IMR-90 (cell line): Measurements from ENCODE around the gene PITRM1. TPM values are rescaled to one million over a fixed set of nuclear protein-coding genes. Genes with fewer than 3 reads are reported as not detected.
A peak's percentile ranks its signal among the peaks of the same experiment; 100 is the strongest.

Source experiments
- ATAC-seq: fragments of 200-7000 bp; cut with Tn5 transposase; 2 replicates; pipeline ENCODE4 v1.9.1; 2020; ENCODE audit warnings: low read depth, mild to moderate bottlenecking, moderate library complexity
- BruUV-seq: library from RNA; stranded (reverse); fragments of 400-500 nt; replicated peaks from 2 replicates; lab custom pipeline; 2021; lab: Mats Ljungman, UMichigan
- CTCF ChIA-PET: fragments of 300-600 bp; formaldehyde crosslinking; extraction: SDS; loops from one replicate; lab custom pipeline; 2021; ENCODE audit warnings: antibody characterized with exemption; lab: Yijun Ruan, JAX
- POLR2A ChIA-PET: fragments of 300-600 bp; sonication (Branson Sonifier 250); formaldehyde crosslinking; loops from one replicate; lab custom pipeline; 2022; ENCODE audit warnings: antibody characterized with exemption; ENCODE audit not compliant: unreplicated experiment; lab: Charles Lee
- DNase-seq: peaks from one replicate; pipeline ENCODE4 v3.0.0; 2013
- H2AFZ ChIP-seq: replicated peaks from 2 replicates; pipeline ENCODE3; 2013; ENCODE audit warnings: low read length, mild to moderate bottlenecking; ENCODE audit not compliant: poor library complexity
- H2AK5ac ChIP-seq: 2 replicates; pipeline ENCODE4 v1.6.1; 2013; ENCODE audit warnings: low read depth, low read length, inconsistent platforms
- H2AK9ac ChIP-seq: replicated peaks from 2 replicates; pipeline ENCODE3; 2013; ENCODE audit warnings: mild to moderate bottlenecking, low read depth, low read length, moderate library complexity; ENCODE audit not compliant: poor library complexity
- H2BK120ac ChIP-seq: 2 replicates; pipeline ENCODE4 v1.6.1; 2013; ENCODE audit warnings: low read depth, low read length, inconsistent platforms
- H2BK15ac ChIP-seq: 3 replicates; pipeline ENCODE4 v1.6.1; 2013; ENCODE audit warnings: low read depth, low read length, inconsistent platforms
- H2BK20ac ChIP-seq: 2 replicates; pipeline ENCODE4 v1.6.1; 2013; ENCODE audit warnings: low read depth, mild to moderate bottlenecking, inconsistent platforms, low read length, moderate library complexity
- H2BK5ac ChIP-seq: 2 replicates; pipeline ENCODE4 v1.6.1; 2013; ENCODE audit warnings: mild to moderate bottlenecking, low read depth, low read length, inconsistent platforms; ENCODE audit not compliant: poor library complexity, severe bottlenecking
- H3K14ac ChIP-seq: replicated peaks from 2 replicates; pipeline ENCODE4 v1.6.1; 2013; ENCODE audit warnings: low read depth, low read length, inconsistent platforms
- H3K18ac ChIP-seq: 2 replicates; pipeline ENCODE4 v1.6.1; 2013; ENCODE audit warnings: low read depth, low read length, control low read depth
- H3K23ac ChIP-seq: 2 replicates; pipeline ENCODE4 v1.6.1; 2013; ENCODE audit warnings: low read depth, low read length, inconsistent platforms
- H3K27ac ChIP-seq: 2 replicates; pipeline ENCODE4 v1.5.1; 2013; ENCODE audit warnings: mild to moderate bottlenecking, control low read depth, low read length; ENCODE audit not compliant: insufficient read depth
- H3K27me3 ChIP-seq: 2 replicates; pipeline ENCODE4 v1.6.1; 2013; ENCODE audit warnings: low read length; ENCODE audit not compliant: control insufficient read depth, insufficient read depth
- H3K36me3 ChIP-seq: 2 replicates; pipeline ENCODE4 v1.6.1; 2013; ENCODE audit warnings: low read length, mixed read lengths; ENCODE audit not compliant: control insufficient read depth, insufficient read depth
- H3K4ac ChIP-seq: 2 replicates; pipeline ENCODE4 v1.6.1; 2013; ENCODE audit warnings: low read depth, low read length, inconsistent platforms
- H3K4me1 ChIP-seq: 2 replicates; pipeline ENCODE4 v1.6.1; 2013; ENCODE audit warnings: low read length, mixed read lengths; ENCODE audit not compliant: control insufficient read depth, insufficient read depth
- H3K4me2 ChIP-seq: 2 replicates; pipeline ENCODE4 v1.6.1; 2013; ENCODE audit warnings: low read depth, mild to moderate bottlenecking, control low read depth, low read length, moderate library complexity
- H3K4me3 ChIP-seq: 2 replicates; pipeline ENCODE4 v1.5.1; 2013; ENCODE audit warnings: low read depth, mild to moderate bottlenecking, control low read depth, low read length, moderate library complexity; ENCODE audit not compliant: insufficient read depth
- H3K56ac ChIP-seq: 2 replicates; pipeline ENCODE4 v1.6.1; 2013; ENCODE audit warnings: low read length, inconsistent platforms; ENCODE audit not compliant: insufficient read depth; ENCODE audit errors: extremely low read depth
- H3K79me1 ChIP-seq, 2 experiments: 2 replicates each; pipeline ENCODE4 v1.6.1; 2013; ENCODE audit warnings: low read length in 2 of 2, inconsistent platforms in 1 of 2, low read depth in 1 of 2
- H3K9ac ChIP-seq: 2 replicates; pipeline ENCODE4 v1.6.1; 2013; ENCODE audit warnings: low read depth, low read length, control low read depth
- H3K9me1 ChIP-seq: 2 replicates; pipeline ENCODE4 v1.6.1; 2013; ENCODE audit warnings: low read length, inconsistent platforms; ENCODE audit not compliant: insufficient read depth
- H3K9me3 ChIP-seq: 2 replicates; pipeline ENCODE4 v1.6.1; 2013; ENCODE audit warnings: low read length; ENCODE audit not compliant: control insufficient read depth, insufficient read depth
- H4K20me1 ChIP-seq: 2 replicates; pipeline ENCODE4 v1.6.1; 2013; ENCODE audit warnings: low read length, inconsistent platforms; ENCODE audit not compliant: insufficient read depth
- H4K5ac ChIP-seq: 2 replicates; pipeline ENCODE4 v1.6.1; 2013; ENCODE audit warnings: mild to moderate bottlenecking, low read depth, low read length, control low read depth
- H4K8ac ChIP-seq, 2 experiments: 2 replicates each; pipeline ENCODE4 v1.6.1; 2013; ENCODE audit warnings: low read depth in 2 of 2, low read length in 2 of 2, control low read depth in 1 of 2, inconsistent platforms in 1 of 2
- H4K91ac ChIP-seq: 2 replicates; pipeline ENCODE4 v1.6.1; 2013; ENCODE audit warnings: low read depth, low read length, inconsistent platforms; ENCODE audit not compliant: insufficient read depth
- BHLHE40 ChIP-seq: fragments of 150-350 bp; IDR thresholded peaks from 2 replicates; pipeline ENCODE4 v1.6.1; 2016; ENCODE audit warnings: mild to moderate bottlenecking, low read depth, low read length
- CEBPB ChIP-seq: IDR thresholded peaks from 2 replicates; pipeline ENCODE4 v1.6.1; 2012; ENCODE audit warnings: low read depth, low read length, improper control_type of control experiment
- CHD1 ChIP-seq: IDR thresholded peaks from 2 replicates; pipeline ENCODE4 v1.6.1; 2012; ENCODE audit warnings: low read depth, low read length, improper control_type of control experiment
- CTCF ChIP-seq: conservative IDR thresholded peaks from 2 replicates; pipeline ENCODE4 v1.5.1; 2012; ENCODE audit warnings: mild to moderate bottlenecking, low read depth, low read length, improper control_type of control experiment
- ELK1 ChIP-seq: fragments of 150-350 bp; IDR thresholded peaks from 2 replicates; pipeline ENCODE4 v1.6.1; 2016; ENCODE audit warnings: low read depth, mild to moderate bottlenecking, low read length, moderate library complexity, borderline replicate concordance
- FOS ChIP-seq: fragments of 150-350 bp; IDR thresholded peaks from 2 replicates; pipeline ENCODE4 v1.6.1; 2016; ENCODE audit warnings: low read depth, low read length
- MAFK ChIP-seq: IDR thresholded peaks from 2 replicates; pipeline ENCODE4 v1.6.1; 2012; ENCODE audit warnings: low read depth, low read length, improper control_type of control experiment
- MAZ ChIP-seq: IDR thresholded peaks from 2 replicates; pipeline ENCODE4 v1.6.1; 2012; ENCODE audit warnings: low read depth, mild to moderate bottlenecking, low read length, improper control_type of control experiment, moderate library complexity, borderline replicate concordance
- MXI1 ChIP-seq: IDR thresholded peaks from 2 replicates; pipeline ENCODE4 v1.6.1; 2012; ENCODE audit warnings: low read depth, mild to moderate bottlenecking, low read length, moderate library complexity, borderline replicate concordance
- NFE2L2 ChIP-seq: fragments of 150-350 bp; IDR thresholded peaks from 2 replicates; pipeline ENCODE4 v1.6.1; 2016; ENCODE audit warnings: low read depth, mild to moderate bottlenecking, low read length
- POLR2A ChIP-seq: IDR thresholded peaks from 2 replicates; pipeline ENCODE4 v1.6.1; 2012; ENCODE audit warnings: mild to moderate bottlenecking, low read depth, low read length
- RAD21 ChIP-seq: IDR thresholded peaks from 2 replicates; pipeline ENCODE4 v1.6.1; 2012; ENCODE audit warnings: low read length, improper control_type of control experiment
- RCOR1 ChIP-seq: IDR thresholded peaks from 2 replicates; pipeline ENCODE4 v1.6.1; 2012; ENCODE audit warnings: mild to moderate bottlenecking, low read length, improper control_type of control experiment; ENCODE audit not compliant: insufficient replicate concordance
- RFX5 ChIP-seq: IDR thresholded peaks from 2 replicates; pipeline ENCODE4 v1.8.0; 2012; ENCODE audit warnings: low read depth, mild to moderate bottlenecking, low read length, moderate library complexity
- SMC3 ChIP-seq: fragments of 150-350 bp; IDR thresholded peaks from 2 replicates; pipeline ENCODE4 v1.6.1; 2016; ENCODE audit warnings: low read depth, mild to moderate bottlenecking, antibody characterized with exemption, low read length, moderate library complexity
- USF2 ChIP-seq: fragments of 150-350 bp; IDR thresholded peaks from 2 replicates; pipeline ENCODE4 v1.6.1; 2017; ENCODE audit warnings: mild to moderate bottlenecking, antibody characterized with exemption, low read length, low read depth
- WGBS, 2 experiments: methylation state at CpG; one replicate each; pipeline versions ENCODE4 v1.1.5 to v1.1.7; 2013; ENCODE audit warnings: missing lambda C conversion rate in 2 of 2; ENCODE audit not compliant: insufficient read length in 1 of 2; ENCODE audit errors: extremely low coverage in 2 of 2; 5-methylcytosine and 5-hydroxymethylcytosine counted together
- dilution Hi-C: fragments of 300-500 bp; cut with HindIII; formaldehyde crosslinking; loops from one replicate; pipeline ENCODE4 v1.14.3; 2018; ENCODE audit warnings: low sequenced_read_pairs; ENCODE audit not compliant: unreplicated experiment
- in situ Hi-C: fragments of 300-500 bp; cut with MboI; formaldehyde crosslinking; loops from 3 replicates; pipeline ENCODE4 v1.14.3; 2019; ENCODE audit warnings: low sequenced_read_pairs, inconsistent platforms, mixed read lengths
- intact Hi-C: fragments of 100-400 bp; cut with micrococcal nuclease; formaldehyde crosslinking; loops from 2 replicates; pipeline ENCODE4 v1.10.0; 2022
- polyA plus RNA-seq, 3 experiments: library from polyadenylated mRNA; depleted of rRNA; stranded (reverse); fragments of >200 nt; gene quantifications; 2 replicates each; pipeline ENCODE4 v1.2.3, GENCODE V29; 2012; ENCODE audit warnings: low replicate concordance in 1 of 3
- total RNA-seq: library from RNA; depleted of rRNA; stranded (reverse); fragments of >200 nt; gene quantifications from 2 replicates; pipeline ENCODE4 v1.2.3, GENCODE V29; 2012

PITRM1 gene
- total and polyA plus RNA-seq, 2 of the 4 experiments (the other 2 are of a cell fraction), result 97.1 to 124 TPM

DNA sequence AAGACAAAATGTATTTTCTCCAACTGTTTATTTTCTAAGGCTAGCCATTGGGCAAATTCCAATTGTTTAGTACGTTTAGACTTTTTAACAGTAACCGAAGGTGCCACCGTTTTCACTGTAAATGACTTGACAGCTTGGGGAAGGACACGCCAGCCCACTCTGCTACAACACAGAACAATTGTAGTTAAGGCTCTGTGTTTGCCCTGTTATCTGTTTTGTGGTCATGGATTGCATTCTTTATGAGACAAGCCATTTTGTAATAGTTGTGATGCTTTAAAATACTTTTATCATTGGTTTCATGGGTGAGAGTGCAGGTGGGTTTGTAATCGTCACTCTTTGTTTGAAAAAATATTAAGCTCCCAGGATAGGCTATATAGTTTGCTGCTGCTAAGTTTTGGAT is 6.6 kb upstream of the PITRM1 start:
- Histone ChIP-seq H3K79me1 (no peaks in the 10 kb centered on the region), H2AK9ac (no peak overlapping the region), H2AK5ac (no peak overlapping the region), H3K23ac (no peak overlapping the region), H4K5ac (no peak overlapping the region), H3K56ac (no peak overlapping the region), H3K4me2 (no peak overlapping the region), H3K4me3 (no peak overlapping the region), H3K4me1 (no peaks in the 10 kb centered on the region), H3K36me3 (no peaks in the 10 kb centered on the region), H3K9ac (no peak overlapping the region), H4K8ac (no peak overlapping the region), H3K27ac (no peak overlapping the region), H2BK120ac (no peak overlapping the region), H4K91ac (no peak overlapping the region), H2BK20ac (no peak overlapping the region), H3K18ac (no peak overlapping the region), H3K4ac (no peak overlapping the region), H3K27me3 (peaks cover 24% of the 10 kb centered on the region), H3K9me3 (no peaks in the 10 kb centered on the region; the same call in 1 of the 2 replicates), H2AFZ (no peak overlapping the region), H2BK15ac (no peak overlapping the region), H3K9me1 (no peaks in the 10 kb centered on the region), H3K14ac (0 out of 2 replicates have a peak overlapping the region, but pooled peaks have one; percentile 48), H2BK5ac (no peak overlapping the region), H4K20me1 (no peaks in the 10 kb centered on the region)
- ATAC-seq, result no peak; the same call in 1 of the 2 replicates
- in situ Hi-C loops, result no loop called here
- POLR2A ChIA-PET, result no interaction called here
- no peak for TF ChIP-seq RAD21
- no peak for TF ChIP-seq MAFK
- TF ChIP-seq USF2, result no peak
- TF ChIP-seq RCOR1, result no peak
- TF ChIP-seq ELK1, result no peak
- no peak for TF ChIP-seq FOS
- TF ChIP-seq SMC3, result no peak
- TF ChIP-seq MAZ, result no peak
- no peak for TF ChIP-seq CTCF
- TF ChIP-seq CEBPB, result no peak
- no peak for TF ChIP-seq RFX5
- no peak for TF ChIP-seq POLR2A
- TF ChIP-seq CHD1, result no peak
- no peak for TF ChIP-seq BHLHE40
- no peak for TF ChIP-seq MXI1
- no peak for TF ChIP-seq NFE2L2
- intact Hi-C loops, result no loop called here
- DNase-seq, result peak; percentile 6
- CTCF ChIA-PET, result no interaction called here
- 80% methylated on average over 1 of the region's 5 CpGs; no CpG with 5 or more reads in 1 of the 2 experiments for WGBS, 2 experiments
- BruUV-seq, result no TSS peak
- dilution Hi-C loops, result no loop called here
